Erythroblast (primary cell): Measurements from ENCODE around the gene MRPL12.

Experiments
- DNase-seq, 2 experiments: peaks; one replicate each; lab custom pipeline; 2025; lab: John Stamatoyannopoulos, UW
- GATA1 ChIP-seq: IDR thresholded peaks from 2 replicates; pipeline ENCODE4 v1.6.1; 2011; ENCODE audit warnings: low read depth, mild to moderate bottlenecking, control low read depth, low read length, moderate library complexity
- POLR2A ChIP-seq: IDR thresholded peaks from 2 replicates; pipeline ENCODE4 v1.6.1; 2011; ENCODE audit warnings: mild to moderate bottlenecking, low read length

MRPL12 gene

DNA sequence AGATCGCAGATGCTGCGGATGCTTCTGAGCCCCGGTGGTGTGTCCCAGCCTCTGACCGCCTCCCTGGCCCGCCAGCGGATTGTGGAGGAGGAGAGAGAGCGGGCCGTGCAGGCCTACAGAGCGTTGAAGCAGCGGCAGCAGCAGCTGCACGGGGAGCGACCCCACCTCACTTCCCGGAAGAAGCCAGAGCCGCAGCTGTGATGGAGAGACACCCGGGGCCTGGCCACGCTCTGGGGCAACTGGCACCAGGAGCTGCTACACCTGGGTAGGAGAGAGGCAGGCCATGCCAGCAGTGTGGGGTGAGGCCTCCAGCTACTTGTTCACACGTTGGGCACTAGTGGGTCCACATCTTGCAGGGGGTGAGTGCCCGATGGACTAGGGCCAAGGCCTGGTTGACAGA is 30.7 kb upstream of the MRPL12 start:
- TF ChIP-seq POLR2A (no peak), GATA1 (no peak)
- no peak for DNase-seq

DNA sequence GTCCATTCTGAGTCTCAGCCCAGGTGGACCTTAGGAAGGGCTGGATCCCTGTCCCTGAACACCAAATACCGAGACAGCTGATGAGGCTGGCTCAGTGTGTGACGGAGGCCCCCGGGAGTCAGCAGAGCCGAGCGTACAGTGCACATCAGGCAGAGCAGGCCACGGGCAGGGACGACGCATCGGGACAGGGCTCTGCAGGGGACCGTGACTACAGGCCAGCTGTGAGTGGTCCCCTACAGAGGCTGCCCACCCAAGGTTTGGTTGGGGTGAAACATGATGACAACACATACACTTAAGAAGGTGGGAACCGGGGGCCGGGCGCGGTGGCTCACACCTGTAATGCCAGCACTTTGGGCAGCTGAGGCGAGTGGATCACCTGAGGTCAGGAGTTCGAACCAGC is 30.2 kb upstream of the MRPL12 start:
- TF ChIP-seq POLR2A (no peak), GATA1 (no peak)
- no peak for DNase-seq

DNA sequence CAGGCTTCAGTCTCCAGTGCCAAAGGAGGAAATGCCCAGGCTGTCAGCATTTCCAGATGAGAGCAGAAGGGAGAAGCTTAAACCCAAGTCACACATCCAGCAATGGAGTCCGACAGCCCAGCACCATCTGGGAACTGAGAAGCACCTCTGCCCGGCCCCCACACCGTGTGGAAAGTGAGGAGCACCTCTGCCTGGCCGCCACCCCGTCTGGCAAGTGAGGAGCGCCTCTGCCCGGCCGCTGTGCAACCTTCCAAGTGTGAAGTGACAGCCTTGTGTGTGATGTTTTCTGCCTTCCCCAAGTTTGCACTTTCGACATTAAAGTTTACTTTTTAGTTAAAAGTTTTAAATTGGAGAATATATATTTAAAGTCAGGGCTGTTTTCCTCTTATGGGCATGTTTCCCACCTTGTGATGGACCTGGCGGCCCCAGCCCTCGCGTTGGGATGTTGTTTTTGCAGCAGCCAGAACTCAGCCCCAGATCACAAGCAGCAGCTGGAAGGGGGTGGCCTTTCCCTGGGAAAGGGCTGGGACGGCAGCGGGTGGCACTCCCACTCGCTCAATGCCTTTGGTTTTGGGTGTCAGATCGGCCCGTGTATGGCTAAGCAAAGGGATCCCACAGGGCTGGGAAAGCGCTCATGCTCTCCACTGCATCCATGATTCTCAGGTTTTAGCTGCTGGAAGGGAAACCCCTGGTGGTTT is 29.5 kb upstream of the MRPL12 start:
- DNase-seq: no peak

DNA sequence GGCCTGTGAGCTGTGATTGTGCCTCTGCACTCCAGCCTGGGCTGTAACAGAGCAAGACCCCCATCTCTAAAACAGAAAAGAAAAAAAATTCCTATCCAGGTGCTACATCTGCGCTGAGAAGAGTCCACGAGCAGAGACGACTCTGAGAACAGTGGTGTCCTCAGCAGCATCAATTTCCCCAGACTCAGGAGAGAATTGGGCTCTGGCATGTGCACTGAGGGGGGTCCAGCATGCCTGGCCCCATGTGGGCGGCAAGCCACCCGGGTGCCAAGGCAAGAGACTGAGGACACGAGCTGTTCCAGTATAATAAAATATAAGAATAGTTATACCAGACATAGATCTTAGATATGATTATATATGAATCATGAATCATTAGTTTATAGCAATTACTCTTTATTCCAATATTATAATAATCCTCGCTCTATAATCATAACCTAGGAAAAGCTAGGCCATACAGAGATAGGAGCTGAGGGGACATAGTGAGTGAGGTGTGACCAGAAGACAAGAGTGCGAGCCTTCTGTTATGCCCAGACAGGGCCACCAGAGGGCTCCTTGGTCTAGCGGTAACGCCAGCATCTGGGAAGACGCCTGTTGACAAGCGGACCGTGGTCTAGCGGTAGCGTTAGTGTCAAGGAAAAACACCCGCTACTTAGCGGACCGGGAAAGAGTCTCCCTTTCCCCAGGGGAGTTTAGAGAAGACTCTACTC is 27.5 kb upstream of the MRPL12 start:
- DNase-seq: peak; percentile 44 to 56

More for the DNA sequence above, 29.5 kb upstream of the MRPL12 start:
- TF ChIP-seq POLR2A: no peak
- TF ChIP-seq GATA1: no peak

DNA sequence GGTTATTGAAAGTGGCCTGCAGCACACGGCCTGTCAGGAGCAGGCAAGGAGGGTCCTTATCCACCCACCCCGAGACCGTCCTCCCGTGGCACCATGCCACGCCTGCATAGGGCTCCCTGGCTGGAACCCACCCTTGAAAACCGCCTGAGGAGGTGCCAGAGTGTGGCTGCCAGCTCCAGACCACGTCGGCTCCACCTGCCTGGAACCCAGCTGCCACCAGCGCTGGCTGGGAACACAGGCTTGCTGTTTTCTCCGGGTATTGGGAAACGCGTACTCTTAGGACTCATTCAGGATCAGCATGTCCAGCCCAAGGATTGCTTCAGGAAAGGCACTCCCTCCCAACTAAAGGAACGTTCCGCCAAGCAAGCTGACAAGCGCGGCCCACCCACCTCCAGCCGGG is 26.3 kb upstream of the MRPL12 start:
- no peak for DNase-seq
- no peak for TF ChIP-seq POLR2A
- no peak for TF ChIP-seq GATA1

DNA sequence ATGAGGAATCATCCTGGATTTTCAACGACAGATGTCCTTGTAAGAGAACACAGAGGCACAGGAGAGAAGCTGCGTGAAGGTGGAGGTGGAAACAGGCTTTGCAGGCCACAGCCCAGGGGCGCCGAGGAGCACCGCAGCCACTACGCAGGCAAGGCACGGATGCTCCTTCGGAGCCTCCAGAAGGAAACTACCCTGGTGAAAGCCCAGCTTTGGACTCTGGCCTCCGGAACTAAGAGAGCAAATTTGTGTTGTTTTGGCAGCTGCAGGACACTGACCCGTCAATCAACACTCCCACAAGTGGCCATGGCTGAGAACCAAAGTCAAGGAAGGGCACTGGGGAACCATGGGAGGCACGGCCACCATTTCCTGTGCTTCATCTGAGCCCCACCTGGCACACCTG is 23.0 kb upstream of the MRPL12 start:
- TF ChIP-seq GATA1 (no peak), POLR2A (no peak)
- no peak for DNase-seq

DNA sequence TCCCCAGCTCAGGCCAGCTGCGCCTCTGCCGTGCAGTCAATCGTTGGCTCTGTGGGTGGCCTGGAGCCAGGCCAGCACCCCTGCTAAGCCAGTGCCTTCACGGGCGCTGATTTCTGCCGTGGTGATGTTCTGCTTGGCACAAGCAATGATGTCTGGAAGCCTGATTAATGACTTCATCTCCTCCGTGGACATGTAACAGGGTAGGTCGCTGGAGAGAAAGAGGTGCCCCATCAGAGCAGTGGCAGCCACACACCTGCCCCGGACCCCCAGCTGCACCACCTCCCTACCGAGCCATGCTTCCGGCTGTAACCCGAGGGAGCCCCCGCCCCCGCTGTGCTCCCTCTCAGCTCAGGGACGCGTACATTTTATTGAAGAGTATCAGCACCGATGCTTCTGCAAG is 21.5 kb upstream of the MRPL12 start:
- TF ChIP-seq POLR2A (no peak), GATA1 (no peak)
- DNase-seq: no peak

DNA sequence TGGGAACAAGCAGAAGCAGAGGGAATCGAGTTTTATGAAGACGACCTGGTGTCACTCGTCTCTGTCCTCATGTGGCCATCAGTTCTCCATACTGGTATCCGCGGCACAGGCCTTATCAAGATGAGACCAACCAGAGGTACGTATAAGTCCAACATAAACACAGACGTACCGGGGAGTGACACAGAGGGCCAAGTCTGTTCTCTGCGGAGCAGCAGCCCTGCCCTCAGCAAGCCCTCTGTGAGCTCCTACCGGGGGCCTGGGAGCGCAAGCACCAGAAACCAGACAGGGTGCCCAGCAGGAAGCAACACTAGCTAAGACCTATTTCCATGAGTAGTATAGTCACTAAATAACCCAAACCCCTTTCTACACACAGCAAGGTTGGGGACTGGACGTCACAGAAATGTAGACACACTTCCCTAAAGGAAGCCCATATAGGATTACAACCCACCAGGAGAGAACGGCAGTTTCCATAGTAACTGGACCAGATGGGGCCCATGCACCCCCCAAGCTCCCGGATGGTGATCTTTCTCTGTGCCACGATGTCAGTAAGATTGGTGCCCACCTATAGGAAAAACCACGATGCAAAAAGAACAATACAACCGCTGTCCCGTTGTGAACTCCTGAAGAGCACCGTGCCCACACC is 20.5 kb upstream of the MRPL12 start:
- TF ChIP-seq GATA1: no peak
- TF ChIP-seq POLR2A: no peak
- DNase-seq: peak; percentile 33 to 44

DNA sequence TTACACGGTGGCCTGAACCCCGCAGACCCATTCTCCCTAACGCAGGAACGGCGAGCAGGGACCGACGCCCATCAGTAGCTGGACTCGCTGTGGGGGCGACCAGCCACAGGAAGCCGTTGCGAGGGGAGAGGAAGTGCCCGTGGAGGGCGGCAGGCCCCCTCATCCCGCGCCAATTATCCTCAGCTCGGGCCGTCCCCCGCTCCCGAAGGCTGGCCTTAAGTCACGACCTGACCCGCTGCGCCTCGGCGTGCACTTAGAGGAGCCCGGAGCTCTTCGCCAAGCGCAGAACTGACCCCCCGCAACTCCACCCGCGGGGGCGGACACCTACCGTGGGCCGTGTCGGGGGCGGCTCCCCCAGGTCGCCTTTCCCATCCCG is 20.0 kb upstream of the MRPL12 start:
- no peak for DNase-seq
- TF ChIP-seq GATA1 (no peak), POLR2A (no peak)

DNA sequence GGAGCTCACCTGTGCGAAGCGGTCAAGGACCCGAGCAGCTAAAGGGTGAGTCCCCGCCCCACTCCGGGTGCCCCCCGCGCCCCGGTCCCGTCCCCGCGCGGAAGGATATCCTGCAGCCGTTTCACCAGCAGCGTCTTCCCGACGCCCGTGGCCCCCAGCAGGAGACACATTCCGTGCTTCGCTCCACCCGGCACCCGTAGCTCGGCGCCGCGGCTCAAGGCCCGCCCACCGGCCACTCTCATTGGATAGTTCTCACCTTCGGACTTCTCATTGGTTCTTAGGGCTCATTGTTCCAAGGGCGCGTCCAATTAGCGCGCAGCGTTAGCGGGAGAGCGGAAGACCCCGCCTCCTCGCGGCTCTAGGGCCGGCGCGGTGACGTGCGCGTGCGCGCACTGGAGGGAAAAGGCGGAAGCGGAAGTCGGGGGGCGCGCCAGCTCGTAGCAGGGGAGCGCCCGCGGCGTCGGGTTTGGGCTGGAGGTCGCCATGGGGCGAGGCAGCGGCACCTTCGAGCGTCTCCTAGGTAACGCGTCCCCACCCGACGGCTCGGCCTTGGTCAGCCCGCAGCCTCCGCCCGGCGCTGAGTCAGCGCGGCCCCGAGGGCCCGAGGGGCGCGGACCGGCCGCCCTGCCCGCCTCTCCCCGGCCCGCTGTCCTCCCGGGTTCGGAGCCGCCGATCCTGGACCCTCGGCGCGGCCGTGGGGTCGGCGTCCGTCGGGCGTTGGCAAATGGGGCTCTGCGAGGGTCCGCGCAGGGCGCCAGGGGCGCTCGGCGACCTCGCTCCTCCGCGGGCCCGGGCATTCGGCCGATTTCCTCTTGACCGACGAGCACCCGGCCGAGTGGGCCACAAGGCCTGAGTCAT is 19.4 kb upstream of the MRPL12 start, which contains the start of the genes ARL16 and HGS:
Gene ARL16 (minus strand): TSS at position 214 of the 858 bp plus-strand sequence. CDS start 44 bp downstream, at position 170.
Gene HGS (plus strand): TSS at position 428 of the 858 bp plus-strand sequence. CDS start 56 bp downstream, at position 484.
- no peak for TF ChIP-seq GATA1
- peak; percentile 74 for TF ChIP-seq POLR2A
- DNase-seq: peak; percentile 99 to 100

DNA sequence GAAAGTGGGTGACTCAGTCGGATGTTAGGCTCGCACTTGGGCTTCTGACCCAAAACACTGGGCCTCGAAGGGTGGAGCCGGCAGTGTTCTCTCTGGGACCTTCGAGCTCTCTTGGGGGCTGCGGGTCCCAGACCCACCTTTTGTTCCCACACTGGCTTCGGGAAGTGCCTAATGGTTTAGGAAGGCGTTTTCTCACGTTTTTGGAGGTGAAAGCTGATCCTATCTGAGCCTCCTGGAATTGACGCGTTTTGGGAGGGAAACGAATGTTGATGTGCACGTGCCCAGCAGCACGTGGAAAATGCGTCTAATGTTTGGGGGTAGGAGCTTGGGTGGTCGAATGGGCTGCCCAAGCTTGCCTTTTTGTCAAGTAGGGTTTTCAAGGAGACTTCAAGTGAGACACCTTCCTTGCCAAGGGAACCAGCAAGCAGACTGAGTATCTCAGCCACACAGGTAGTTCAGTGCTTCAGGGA is 18.7 kb upstream of the MRPL12 start:
- TF ChIP-seq GATA1: no peak
- TF ChIP-seq POLR2A: no peak
- DNase-seq: peak in 1 of 2 experiments; percentile 64

DNA sequence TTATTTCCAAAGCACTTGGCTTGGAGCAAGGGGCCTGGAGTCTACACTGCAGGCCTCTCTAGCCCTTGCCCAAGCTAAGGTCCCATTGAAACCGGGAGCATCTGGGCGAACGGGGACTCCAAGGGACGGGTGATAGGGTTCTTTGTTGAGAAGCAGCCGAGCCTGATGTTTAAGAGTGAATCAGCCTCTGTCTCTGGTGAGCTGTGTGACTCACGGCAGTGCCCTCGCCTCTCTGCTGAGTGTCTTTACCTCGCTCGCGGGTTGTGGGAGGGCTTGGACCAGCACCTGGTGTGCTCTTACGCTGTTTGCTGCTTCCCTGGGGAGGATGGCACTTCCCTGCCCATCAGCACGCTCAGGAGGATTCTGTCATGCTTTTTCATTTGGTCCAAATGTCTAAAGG is 18.1 kb upstream of the MRPL12 start:
- DNase-seq: peak; percentile 21 to 43
- TF ChIP-seq GATA1: no peak
- no peak for TF ChIP-seq POLR2A

DNA sequence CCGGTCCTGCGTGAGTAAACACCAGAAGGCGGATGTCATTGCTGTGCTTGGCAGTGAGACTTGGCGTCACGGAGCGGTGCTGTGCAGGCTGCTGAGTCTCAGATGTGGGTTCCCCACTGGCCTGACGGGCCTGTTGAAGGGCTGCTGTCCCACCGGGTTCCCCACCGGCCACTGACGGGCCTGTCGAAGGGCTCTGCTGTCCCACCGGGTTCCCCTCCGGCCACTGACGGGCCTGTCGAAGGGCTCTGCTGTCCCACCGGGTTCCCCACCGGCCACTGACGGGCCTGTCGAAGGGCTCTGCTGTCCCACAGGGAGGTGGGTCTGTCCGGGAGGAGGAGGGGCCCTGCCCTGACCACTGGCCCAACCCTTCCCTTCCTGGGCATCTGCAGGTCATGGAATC is 16.6 kb upstream of the MRPL12 start:
- TF ChIP-seq GATA1: no peak
- TF ChIP-seq POLR2A: no peak
- no peak for DNase-seq
